ENCODE measurements around the gene B3GNT5.

B3GNT5 gene

GRCh38 chr3:183230826-183231225 is 22.2 kb upstream of the B3GNT5 start:
- DNase-seq = no peak

GRCh38 chr3:183233966-183234365 is 19.1 kb upstream of the B3GNT5 start:
- DNase-seq = peak; percentile 12

GRCh38 chr3:183239046-183239445 is 14.0 kb upstream of the B3GNT5 start:
- DNase-seq = no peak

- no peak for DNase-seq
These were observed 10.6 kb upstream of the B3GNT5 start for GRCh38 chr3:183242431-183242830.

GRCh38 chr3:183244219-183244618 is 8.8 kb upstream of the B3GNT5 start:
- peak; percentile 89 for DNase-seq

GRCh38 chr3:183244981-183245476 is 8.0 kb upstream of the B3GNT5 start:
- DNase-seq = peak; percentile 76

GRCh38 chr3:183247011-183247589 is 6.0 kb upstream of the B3GNT5 start:
- DNase-seq = no peak

GRCh38 chr3:183249006-183249718 is 3.9 kb upstream of the B3GNT5 start:
- no peak for DNase-seq

- no peak for DNase-seq
These were observed 803 bp upstream of the B3GNT5 start for GRCh38 chr3:183252118-183252782.

GRCh38 chr3:183253528-183254486 is 754 bp downstream of the B3GNT5 start:
- peak; percentile 59 for DNase-seq

GRCh38 chr3:183254487-183255347 is 1.7 kb downstream of the B3GNT5 start:
- peak; percentile 37 for DNase-seq

- no peak for DNase-seq
These were observed 2.3 kb downstream of the B3GNT5 start for GRCh38 chr3:183255348-183255730.

GRCh38 chr3:183259087-183259486 is 6.0 kb downstream of the B3GNT5 start:
- no peak for DNase-seq

- peak; percentile 25 for DNase-seq
These were observed 6.6 kb downstream of the B3GNT5 start for GRCh38 chr3:183259621-183260020.

- peak; percentile 78 for DNase-seq
These were observed 7.3 kb downstream of the B3GNT5 start for GRCh38 chr3:183260167-183260904.

GRCh38 chr3:183261151-183261724 is 8.2 kb downstream of the B3GNT5 start:
- no peak for DNase-seq

GRCh38 chr3:183262875-183263378 is 9.9 kb downstream of the B3GNT5 start:
- DNase-seq = no peak

- peak; percentile 24 for DNase-seq
These were observed 11.2 kb downstream of the B3GNT5 start for GRCh38 chr3:183264268-183264667.

- DNase-seq = no peak
These were observed 12.1 kb downstream of the B3GNT5 start for GRCh38 chr3:183265157-183265642.

GRCh38 chr3:183265834-183266417 is 12.9 kb downstream of the B3GNT5 start:
- peak; percentile 25 for DNase-seq

Measured in suppressor macrophage treated with lipopolysaccharide for 4 hours (primary cell).